Sigmoid colon (tissue), 7 donors: ENCODE measurements around the gene CFD. TPM values are rescaled to one million over a fixed set of nuclear protein-coding genes. Genes with fewer than 3 reads are reported as not detected.

Experiments
- DNase-seq: peaks from one replicate; pipeline ENCODE4 v3.0.0-alpha.2; 2019
- H3K27ac ChIP-seq, 4 donors: fragments of 200-600 bp; sonication (generic); one replicate each; pipeline ENCODE4 v1.5.1; 2016 to 2019; ENCODE audit warnings: mild to moderate bottlenecking in 1 of 4
- H3K27me3 ChIP-seq, 3 donors: fragments of 200-600 bp; sonication (generic); one replicate each; pipeline ENCODE4 v1.5.1; 2019; ENCODE audit warnings: mild to moderate bottlenecking in 1 of 3
- H3K36me3 ChIP-seq, 4 donors: fragments of 200-600 bp; sonication (generic); one replicate each; pipeline ENCODE4 v1.5.1; 2016 to 2019
- H3K4me1 ChIP-seq, 4 donors: fragments of 200-600 bp; sonication (generic); one replicate each; pipeline ENCODE4 v1.5.1; 2017 to 2019
- H3K4me3 ChIP-seq, 4 donors: fragments of 200-600 bp; sonication (generic); one replicate each; pipeline ENCODE4 v1.5.1; 2017 to 2019; ENCODE audit warnings: mild to moderate bottlenecking in 2 of 4, moderate library complexity in 1 of 4
- H3K9me3 ChIP-seq, 4 donors: fragments of 200-600 bp in 3 of 4; sonication (generic) in 3 of 4; one replicate each; pipeline versions ENCODE4 v1.5.1 to v1.6.1; 2013 to 2019
- CTCF ChIP-seq, 4 experiments: fragments of 450-650 bp in 3 of 4; fragments of 200-600 bp in 1 of 4; IDR thresholded peaks; one replicate each; pipeline ENCODE4 v1.5.1; 2016 to 2019; ENCODE audit warnings: antibody characterized with exemption in 4 of 4, mild to moderate bottlenecking in 3 of 4, moderate library complexity in 2 of 4
- EP300 ChIP-seq, 4 donors: sonication (generic); formaldehyde crosslinking; IDR thresholded peaks; one replicate each; pipeline ENCODE4 v1.6.1; 2017; ENCODE audit warnings: antibody characterized with exemption in 4 of 4
- POLR2A ChIP-seq, 2 donors: fragments of 450-650 bp; IDR thresholded peaks; one replicate each; pipeline ENCODE4 v1.6.1; 2016; ENCODE audit warnings: antibody characterized with exemption in 2 of 2, mild to moderate bottlenecking in 2 of 2, moderate library complexity in 2 of 2
- POLR2AphosphoS5 ChIP-seq, 4 donors: sonication (generic); formaldehyde crosslinking; IDR thresholded peaks; one replicate each; pipeline ENCODE4 v1.6.1; 2017; ENCODE audit warnings: antibody characterized with exemption in 4 of 4
- WGBS, 2 donors: extraction: QIAGEN DNeasy Blood & Tissue Kit; methylation state at CpG; one replicate each; pipeline ENCODE4 v1.1.7; 2013; 5-methylcytosine and 5-hydroxymethylcytosine counted together
- intact Hi-C: fragments of 100-400 bp; cut with DNase I; formaldehyde crosslinking; loops from one replicate; pipeline ENCODE4 v1.15.1; 2023
- polyA plus RNA-seq, 3 donors: library from polyadenylated mRNA; stranded (reverse); fragments of 200-250 nt; gene quantifications; one replicate each; pipeline ENCODE4 v1.2.3, GENCODE V29; 2013
- total RNA-seq, 4 donors: library from RNA; depleted of rRNA; stranded (reverse); fragments of >200 nt; gene quantifications; one replicate each; pipeline ENCODE4 v1.1.0, GENCODE V29; 2016
- donor health status: healthy with polysubstance abuse.
- donor health status: Bipolar disorder and iron deficiency.
- donor health status: healthy.

The CFD gene
- total and polyA plus RNA-seq, 7 donors: 29.1 to 830 (median 329) TPM

- intact Hi-C loops: no loop called here
These were observed 7.4 kb downstream of the CFD start for GRCh38 chr19:866769-867300.

GRCh38 chr19:867301-867793 is 7.9 kb downstream of the CFD start:
- intact Hi-C loops: no loop called here
- Histone ChIP-seq H3K27me3 (peaks cover 0 to 8% (median 0%) of the 10 kb centered on the region in 3 donors), H3K36me3 (peaks cover 5 to 33% (median 9%) of the 10 kb centered on the region in 4 donors), H3K4me3 (no peak overlapping the region), H3K4me1 (peaks cover 0 to 57% (median 49%) of the 10 kb centered on the region in 4 donors), H3K9me3 (no peaks in the 10 kb centered on the region), H3K27ac (peak overlapping the region in 2 of 4 donors; percentile 84 to 87)
- WGBS, 2 donors: 87% methylated on average over 16 of the region's 16 CpGs
- no peak for DNase-seq
- TF ChIP-seq POLR2AphosphoS5 (IDR thresholded peaks at IDR 0.05) (no peak), POLR2A (IDR thresholded peaks at IDR 0.05) (no peak), EP300 (IDR thresholded peaks at IDR 0.05) (no peak), CTCF (IDR thresholded peaks at IDR 0.05) (no peak)

More at GRCh38 chr19:866769-867300, 7.4 kb downstream of the CFD start:
- TF ChIP-seq CTCF (IDR thresholded peaks at IDR 0.05): no peak
- Histone ChIP-seq H3K4me1 (peaks cover 0 to 57% (median 46%) of the 10 kb centered on the region in 4 donors), H3K36me3 (peaks cover 5 to 28% (median 9%) of the 10 kb centered on the region in 4 donors), H3K27ac (no peak overlapping the region), H3K27me3 (peaks cover 0 to 13% (median 2%) of the 10 kb centered on the region in 3 donors), H3K4me3 (no peak overlapping the region), H3K9me3 (no peaks in the 10 kb centered on the region)
- DNase-seq: no peak
- WGBS, 2 donors: 88 to 89% methylated on average over 38 of the region's 38 CpGs

- Histone ChIP-seq H3K9me3 (no peaks in the 10 kb centered on the region), H3K36me3 (peaks cover 5 to 36% (median 9%) of the 10 kb centered on the region in 4 donors), H3K4me1 (peaks cover 0 to 55% (median 47%) of the 10 kb centered on the region in 4 donors), H3K27ac (peak overlapping the region in 3 of 4 donors; percentile 84 to 87 (median 85)), H3K27me3 (peaks cover 0 to 2% (median 0%) of the 10 kb centered on the region in 3 donors), H3K4me3 (no peak overlapping the region)
- peak in 1 of 4 donors; percentile 1 for TF ChIP-seq POLR2AphosphoS5 (IDR thresholded peaks at IDR 0.05)
- TF ChIP-seq POLR2A (IDR thresholded peaks at IDR 0.05): no peak
- no peak for DNase-seq
- intact Hi-C loops: no loop called here
- WGBS, 2 donors: 92 to 95% methylated on average over 39 of the region's 39 CpGs
These were observed 8.5 kb downstream of the CFD start for GRCh38 chr19:867855-868457.

GRCh38 chr19:868458-869244 is 9.2 kb downstream of the CFD start:
- no peaks in the 10 kb centered on the region for H3K27me3 ChIP-seq
- no peaks in the 10 kb centered on the region for H3K9me3 ChIP-seq
- DNase-seq: no peak
- H3K36me3 ChIP-seq: peaks cover 6 to 40% (median 10%) of the 10 kb centered on the region in 4 donors
- peaks cover 0 to 48% (median 43%) of the 10 kb centered on the region in 4 donors for H3K4me1 ChIP-seq
- H3K27ac ChIP-seq: peak overlapping the region; percentile 78 to 87 (median 84)
- TF ChIP-seq EP300 (IDR thresholded peaks at IDR 0.05) (no peak), POLR2AphosphoS5 (IDR thresholded peaks at IDR 0.05) (no peak), CTCF (IDR thresholded peaks at IDR 0.05) (no peak), POLR2A (IDR thresholded peaks at IDR 0.05) (no peak)
- 92 to 93% methylated on average over 34 of the region's 34 CpGs for WGBS, 2 donors
- intact Hi-C loops: no loop called here
- H3K4me3 ChIP-seq: no peak overlapping the region
